Activated CD4-positive, alpha-beta T cell treated with anti-CD3 and anti-CD28 coated beads for 36 hours (primary cell): ENCODE data around the gene PI4KA. TPM values are rescaled to one million over a fixed set of nuclear protein-coding genes. Genes with fewer than 3 reads are reported as not detected.

Experiments
- ATAC-seq: fragments of 200-7000 bp; cut with Tn5 transposase; one replicate; pipeline ENCODE4 v1.10.0; 2021; ENCODE audit warnings: mild to moderate bottlenecking, moderate library complexity
- CTCF ChIA-PET: fragments of 350-600 bp; sonication (Branson Sonifier 250); formaldehyde crosslinking; loops from one replicate; lab custom pipeline; 2021; ENCODE audit warnings: antibody characterized with exemption; lab: Charles Lee
- POLR2A ChIA-PET: fragments of 350-600 bp; sonication (Branson Sonifier 250); formaldehyde crosslinking; loops from one replicate; lab custom pipeline; 2021; ENCODE audit warnings: antibody characterized with exemption, inconsistent platforms; lab: Charles Lee
- DNase-seq: peaks from one replicate; pipeline ENCODE4 v3.0.0-alpha.2; 2020
- H3K27ac Mint-ChIP-seq: one replicate; pipeline ENCODE4 v1.8.0; 2021; ENCODE audit warnings: mixed read lengths
- H3K27me3 Mint-ChIP-seq: one replicate; pipeline ENCODE4 v1.8.0; 2021; ENCODE audit warnings: mixed read lengths
- H3K36me3 Mint-ChIP-seq: one replicate; pipeline ENCODE4 v1.8.0; 2021; ENCODE audit warnings: low read depth, mixed read lengths
- H3K4me1 Mint-ChIP-seq: one replicate; pipeline ENCODE4 v1.8.0; 2021; ENCODE audit warnings: mixed read lengths
- H3K4me3 Mint-ChIP-seq: one replicate; pipeline ENCODE4 v1.8.0; 2021; ENCODE audit warnings: mild to moderate bottlenecking, moderate library complexity, mixed read lengths
- H3K9me3 Mint-ChIP-seq: one replicate; pipeline ENCODE4 v1.8.0; 2021; ENCODE audit warnings: low read depth, mixed read lengths
- intact Hi-C, 2 experiments: fragments of 100-400 bp; cut with DNase I in 1 of 2; cut with micrococcal nuclease in 1 of 2; formaldehyde crosslinking; loops; one replicate each; pipeline versions ENCODE4 v1.14.2 to v1.15.1; 2022 to 2024; cut with DNase I, micrococcal nuclease
- total RNA-seq, 2 experiments: library from RNA; stranded (reverse); gene quantifications; one replicate each; pipeline ENCODE4 v1.2.3, GENCODE V29; 2021

The PI4KA gene
- total RNA-seq, 2 experiments from 2014 or later: 52.8 TPM

DNA sequence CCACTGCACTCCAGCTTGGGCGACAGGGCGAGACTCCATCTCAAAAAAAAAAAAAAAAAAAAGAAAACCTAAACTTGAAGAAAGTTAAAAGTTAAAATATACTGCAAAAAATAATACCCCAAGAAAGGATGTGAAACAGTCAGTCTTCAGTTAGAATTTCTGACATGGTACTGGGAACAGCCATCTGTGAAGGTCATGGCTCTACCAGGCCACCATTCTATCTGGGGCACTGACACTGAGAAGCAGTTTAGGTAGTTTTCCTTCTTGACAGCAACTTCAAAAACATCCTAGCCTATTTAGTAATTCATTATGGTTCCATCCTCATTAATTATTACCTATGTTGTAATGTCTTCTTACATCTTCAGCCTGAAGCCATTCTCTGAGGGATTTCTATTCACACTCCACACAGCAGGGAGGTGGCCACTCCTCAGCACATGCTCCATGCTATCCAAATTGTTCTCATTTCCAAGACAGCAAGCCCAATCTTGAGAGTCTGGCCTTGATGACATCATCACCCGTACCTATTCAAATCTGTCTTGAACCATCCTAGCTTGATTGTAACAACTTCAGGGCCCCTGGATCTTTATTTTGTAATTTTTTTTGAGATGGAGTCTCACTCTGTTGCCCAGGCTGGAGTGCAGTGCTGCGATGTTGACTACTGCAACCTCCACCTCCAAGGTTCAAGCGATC lies 46.5 kb downstream of the PI4KA start:
- ATAC-seq: no peak
- ChIA-PET CTCF (interaction anchor here (0.6 to 1.1 kb wide), 2 partner anchors 11 to 123 kb away, joined by 3 read pairs; no protein-coding TSS in a partner anchor), POLR2A (no interaction called here)
- Mint-ChIP-seq H3K36me3 (peaks cover 38% of the 10 kb centered on the region), H3K27me3 (no peaks in the 10 kb centered on the region), H3K4me3 (no peak overlapping the region), H3K4me1 (peaks cover 12% of the 10 kb centered on the region), H3K9me3 (no peaks in the 10 kb centered on the region), H3K27ac (no peak overlapping the region)
- intact Hi-C loops: no loop called here
- no peak for DNase-seq

DNA sequence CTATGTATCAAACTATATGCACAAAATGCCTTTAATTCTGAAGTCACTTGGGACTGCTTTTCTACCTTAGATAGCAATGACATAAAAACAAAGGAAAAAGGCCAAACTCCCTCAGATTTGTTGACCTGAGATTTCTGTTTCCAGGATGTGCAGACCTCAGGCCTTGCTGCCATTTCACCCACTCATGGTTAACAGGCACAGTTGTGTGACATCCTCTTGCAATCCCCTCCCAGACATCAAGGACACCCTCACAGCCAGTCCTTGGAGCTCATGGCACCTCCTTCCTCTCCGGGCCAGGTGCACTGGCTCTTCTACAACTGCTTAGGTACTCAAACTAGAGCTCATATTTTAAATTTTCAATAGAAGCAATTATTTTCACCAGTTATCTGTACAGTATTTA lies 47.4 kb downstream of the PI4KA start:
- peak overlapping the region; percentile 49 for H3K27ac Mint-ChIP-seq
- CTCF ChIA-PET: interaction anchor here (1.1 kb wide), 1 partner anchor 27 kb away, joined by 3 read pairs; no protein-coding TSS in a partner anchor
- peaks cover 13% of the 10 kb centered on the region for H3K4me1 Mint-ChIP-seq
- POLR2A ChIA-PET: interaction anchor here (0.6 to 0.7 kb wide), 2 partner anchors 50 to 189 kb away, joined by 4 to 5 read pairs; no protein-coding TSS in a partner anchor
- ATAC-seq (peak; percentile 23), DNase-seq (no peak)
- H3K4me3 Mint-ChIP-seq: no peak overlapping the region
- H3K27me3 Mint-ChIP-seq: no peaks in the 10 kb centered on the region
- H3K36me3 Mint-ChIP-seq: peaks cover 36% of the 10 kb centered on the region
- H3K9me3 Mint-ChIP-seq: no peaks in the 10 kb centered on the region
- intact Hi-C loops: no loop called here

- H3K9me3 Mint-ChIP-seq: no peaks in the 10 kb centered on the region
- H3K4me1 Mint-ChIP-seq: peaks cover 18% of the 10 kb centered on the region
- DNase-seq (peak; percentile 61), ATAC-seq (peak; percentile 86)
- no peak overlapping the region for H3K4me3 Mint-ChIP-seq
- ChIA-PET CTCF (interaction anchor here (0.7 to 1.1 kb wide), 2 partner anchors 26 to 28 kb away, joined by 3 read pairs; no protein-coding TSS in a partner anchor), POLR2A (no interaction called here)
- intact Hi-C loops: no loop called here
- H3K36me3 Mint-ChIP-seq: peaks cover 40% of the 10 kb centered on the region
- H3K27me3 Mint-ChIP-seq: no peaks in the 10 kb centered on the region
- H3K27ac Mint-ChIP-seq: peak overlapping the region; percentile 49
Observed at GRCh38 chr22:20810645-20811044, 48.0 kb downstream of the PI4KA start.

DNA sequence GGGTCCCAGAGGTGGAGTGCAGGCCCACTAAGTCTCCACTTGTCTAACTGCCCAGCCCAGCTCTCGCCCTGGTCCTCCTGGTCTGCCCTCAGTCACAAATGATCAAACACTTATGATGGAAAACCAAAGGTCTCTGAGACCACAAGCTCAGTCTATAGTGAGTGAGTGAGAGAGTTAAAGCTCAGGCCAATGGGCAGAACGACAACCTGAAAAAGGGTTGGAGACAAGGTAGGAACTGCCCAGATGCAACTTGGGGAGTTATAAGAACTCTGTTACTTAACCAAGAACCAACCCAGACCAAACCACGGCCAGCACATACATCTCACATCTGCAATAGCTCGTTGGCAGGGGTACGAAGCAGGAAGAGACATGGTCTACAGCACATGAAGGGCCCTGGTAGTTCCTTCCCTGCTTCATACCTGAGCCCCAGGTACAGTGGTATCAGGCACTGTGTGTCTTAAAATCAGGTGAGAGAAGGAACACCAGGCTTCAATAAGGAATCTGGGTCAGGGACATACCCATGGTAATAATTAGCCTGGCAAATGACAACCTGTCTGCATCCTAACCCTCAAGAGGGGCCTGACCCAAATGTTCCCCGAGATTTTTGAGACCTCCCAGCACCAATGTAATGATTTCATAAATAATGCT lies 48.9 kb downstream of the PI4KA start:
- Mint-ChIP-seq H3K36me3 (peaks cover 42% of the 10 kb centered on the region), H3K4me3 (no peak overlapping the region), H3K4me1 (peaks cover 18% of the 10 kb centered on the region), H3K27ac (no peak overlapping the region), H3K27me3 (no peaks in the 10 kb centered on the region), H3K9me3 (no peaks in the 10 kb centered on the region)
- POLR2A ChIA-PET: interaction anchor here (0.6 kb wide), 1 partner anchor 230 kb away, joined by 3 read pairs; no protein-coding TSS in a partner anchor
- CTCF ChIA-PET: interaction anchor here (0.5 to 1.7 kb wide), 3 partner anchors 13 to 373 kb away, joined by 3 to 5 read pairs (median 3); no protein-coding TSS in a partner anchor
- no peak for ATAC-seq
- DNase-seq: no peak
- intact Hi-C loops: loop anchor here in 1 of 2 experiments (10.0 kb wide), 1 partner anchor 275 kb away; no protein-coding TSS in a partner anchor

DNA sequence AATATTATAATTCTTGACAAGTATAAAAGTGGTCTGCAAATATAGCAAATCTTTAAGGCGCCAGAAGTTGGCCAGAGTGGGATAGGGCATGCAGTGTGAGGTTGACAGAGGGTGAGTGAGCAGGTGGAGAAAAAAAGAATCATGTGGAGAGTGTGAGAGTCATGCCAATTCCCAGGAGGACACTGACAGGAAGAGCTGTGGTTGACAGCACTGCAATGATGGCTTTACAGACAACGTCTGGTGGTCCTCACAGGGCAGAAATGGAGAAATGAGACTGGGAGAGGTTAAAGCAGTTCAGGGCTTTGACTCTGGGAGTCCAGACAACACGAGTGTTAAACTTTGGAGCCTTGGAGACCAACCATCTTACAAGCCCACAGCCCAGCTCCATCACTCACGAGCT lies 49.8 kb downstream of the PI4KA start:
- no peaks in the 10 kb centered on the region for H3K27me3 Mint-ChIP-seq
- DNase-seq (no peak), ATAC-seq (no peak)
- peaks cover 18% of the 10 kb centered on the region for H3K4me1 Mint-ChIP-seq
- no peak overlapping the region for H3K4me3 Mint-ChIP-seq
- CTCF ChIA-PET: interaction anchor here (0.5 to 1.7 kb wide), 2 partner anchors 13 to 373 kb away, joined by 3 to 5 read pairs; no protein-coding TSS in a partner anchor
- no peaks in the 10 kb centered on the region for H3K9me3 Mint-ChIP-seq
- POLR2A ChIA-PET: no interaction called here
- H3K36me3 Mint-ChIP-seq: peaks cover 44% of the 10 kb centered on the region
- H3K27ac Mint-ChIP-seq: no peak overlapping the region
- intact Hi-C loops: loop anchor here in 1 of 2 experiments (10.0 kb wide), 1 partner anchor 276 kb away; no protein-coding TSS in a partner anchor

DNA sequence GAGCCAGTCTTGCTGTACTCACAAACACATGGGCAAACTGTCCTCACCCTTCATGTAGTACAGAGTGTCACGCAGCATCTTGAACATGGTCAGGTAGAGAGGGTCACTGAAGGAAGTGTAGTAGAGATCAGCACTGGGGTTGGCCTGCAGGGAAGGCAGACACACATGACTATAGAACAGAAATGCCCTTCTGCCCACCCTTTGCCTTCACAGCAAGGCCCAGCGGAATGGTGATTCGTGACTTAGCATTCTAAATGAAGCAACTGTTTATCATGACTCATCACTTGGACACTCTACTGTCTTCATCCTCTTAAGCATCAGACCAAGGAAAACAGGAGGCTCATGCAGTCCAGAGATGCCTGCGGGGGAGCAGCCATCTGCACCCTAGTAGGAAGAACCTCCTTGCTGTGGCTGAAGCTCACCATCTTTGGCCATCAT lies 51.3 kb downstream of the PI4KA start:
- Mint-ChIP-seq H3K4me1 (peaks cover 18% of the 10 kb centered on the region), H3K36me3 (peaks cover 42% of the 10 kb centered on the region)
- CTCF ChIA-PET: no interaction called here

DNA sequence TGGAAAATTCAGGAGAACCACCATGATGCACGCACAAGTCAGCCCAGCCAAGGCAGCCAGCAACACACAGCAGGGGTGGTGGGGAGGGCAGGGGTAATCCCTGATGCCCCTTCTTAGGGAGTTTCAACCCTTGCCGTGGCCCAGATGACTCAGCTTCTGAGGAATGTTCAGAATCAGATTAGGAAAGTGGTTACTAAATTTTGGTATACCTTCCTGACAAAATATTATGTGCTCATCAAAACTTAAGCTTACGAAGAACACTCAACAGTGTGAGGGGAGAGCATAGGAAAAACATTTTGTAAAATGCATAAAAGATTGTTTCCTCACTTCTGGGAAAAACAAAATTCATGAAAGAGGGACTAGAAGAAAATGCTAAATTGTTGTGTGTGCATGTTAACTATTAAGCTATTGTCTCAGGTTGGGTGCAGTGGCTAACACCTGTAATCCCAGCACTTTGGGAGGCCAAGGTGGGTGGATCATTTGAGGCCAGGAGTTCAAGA lies 52.6 kb downstream of the PI4KA start:
- intact Hi-C loops: loop anchor here in 1 of 2 experiments (10.0 kb wide), 1 partner anchor 279 kb away; no protein-coding TSS in a partner anchor
- DNase-seq: no peak
- H3K36me3 Mint-ChIP-seq: peaks cover 39% of the 10 kb centered on the region
- peak overlapping the region; percentile 28 for H3K27ac Mint-ChIP-seq
- ATAC-seq: no peak
- H3K9me3 Mint-ChIP-seq: no peaks in the 10 kb centered on the region
- H3K27me3 Mint-ChIP-seq: no peaks in the 10 kb centered on the region
- H3K4me1 Mint-ChIP-seq: peaks cover 13% of the 10 kb centered on the region
- no peak overlapping the region for H3K4me3 Mint-ChIP-seq
- CTCF ChIA-PET: interaction anchor here (0.6 to 1.5 kb wide), 2 partner anchors 9 to 10 kb away, joined by 3 to 5 read pairs; no protein-coding TSS in a partner anchor
- POLR2A ChIA-PET: no interaction called here

More for the DNA sequence above, 51.3 kb downstream of the PI4KA start:
- Mint-ChIP-seq H3K27me3 (no peaks in the 10 kb centered on the region), H3K9me3 (no peaks in the 10 kb centered on the region), H3K27ac (no peak overlapping the region), H3K4me3 (no peak overlapping the region)
- intact Hi-C loops: loop anchor here in 1 of 2 experiments (10.0 kb wide), 1 partner anchor 277 kb away; no protein-coding TSS in a partner anchor
- ATAC-seq (no peak), DNase-seq (no peak)
- POLR2A ChIA-PET: interaction anchor here (0.6 kb wide), 1 partner anchor 53 kb away, joined by 13 read pairs; no protein-coding TSS in a partner anchor

DNA sequence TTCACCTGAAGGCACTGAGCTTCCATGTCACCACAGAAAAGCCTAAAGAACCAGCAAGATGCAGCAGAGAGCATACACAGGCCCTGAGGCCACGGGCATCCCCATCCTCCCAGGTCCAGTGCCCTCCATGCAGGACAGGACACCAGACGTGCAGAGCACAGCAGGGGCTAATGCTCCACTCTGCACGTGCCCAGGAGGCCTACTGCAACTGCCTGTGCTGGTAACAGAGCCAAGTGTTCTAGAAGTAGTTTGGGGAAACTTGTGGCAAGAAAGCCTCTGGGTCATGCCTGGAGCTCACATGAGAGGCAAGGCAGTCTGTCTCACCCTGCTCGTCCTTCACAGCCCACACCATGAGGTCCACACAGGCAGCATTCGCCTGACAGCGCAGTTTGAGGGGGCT lies 54.0 kb downstream of the PI4KA start:
- intact Hi-C loops: loop anchor here in 1 of 2 experiments (10.0 kb wide), 1 partner anchor 280 kb away; no protein-coding TSS in a partner anchor
- no peak overlapping the region for H3K27ac Mint-ChIP-seq
- CTCF ChIA-PET: interaction anchor here (1.5 to 1.6 kb wide), 2 partner anchors 17 to 20 kb away, joined by 3 to 5 read pairs; no protein-coding TSS in a partner anchor
- ATAC-seq (no peak), DNase-seq (no peak)
- no peaks in the 10 kb centered on the region for H3K9me3 Mint-ChIP-seq
- H3K27me3 Mint-ChIP-seq: no peaks in the 10 kb centered on the region
- POLR2A ChIA-PET: no interaction called here
- H3K4me1 Mint-ChIP-seq: peaks cover 6% of the 10 kb centered on the region
- H3K36me3 Mint-ChIP-seq: peaks cover 41% of the 10 kb centered on the region
- H3K4me3 Mint-ChIP-seq: no peak overlapping the region

DNA sequence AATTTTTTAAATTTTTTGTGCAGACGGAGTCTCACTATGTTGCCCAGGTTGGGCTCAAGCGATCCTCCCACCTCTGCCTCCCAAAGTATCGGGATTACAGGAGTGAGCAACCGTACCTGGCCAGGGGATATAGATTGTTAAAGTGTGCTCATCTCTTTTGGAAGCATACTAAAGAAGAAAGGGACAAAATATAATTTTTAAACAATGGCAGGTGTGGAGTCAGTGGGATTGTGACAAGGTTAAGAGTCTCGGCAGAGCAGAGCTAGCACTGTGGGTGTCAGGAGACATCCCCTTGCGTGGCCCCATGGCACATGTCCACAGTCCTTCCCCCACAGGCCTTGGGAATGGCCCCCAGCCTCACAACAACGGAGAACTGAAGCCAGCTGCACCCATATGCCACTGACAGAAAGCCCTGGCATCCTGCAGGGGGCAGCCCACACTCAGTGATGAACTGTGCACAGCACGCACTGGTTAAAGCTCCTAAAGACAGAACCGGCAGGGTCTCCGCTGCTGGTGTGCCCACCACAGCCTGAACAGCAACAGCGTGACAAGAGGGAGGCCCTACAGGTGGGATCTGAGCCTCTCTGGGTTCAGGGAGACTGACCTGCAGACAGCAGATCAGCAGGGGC lies 54.8 kb downstream of the PI4KA start:
- Mint-ChIP-seq H3K4me1 (peaks cover 6% of the 10 kb centered on the region), H3K27me3 (no peaks in the 10 kb centered on the region), H3K9me3 (no peaks in the 10 kb centered on the region), H3K4me3 (no peak overlapping the region), H3K27ac (no peak overlapping the region), H3K36me3 (peaks cover 43% of the 10 kb centered on the region)
- CTCF ChIA-PET: interaction anchor here (1.5 to 1.6 kb wide), 2 partner anchors 18 to 19 kb away, joined by 3 to 5 read pairs; no protein-coding TSS in a partner anchor
- ATAC-seq (peak; percentile 53), DNase-seq (peak; percentile 72)
- intact Hi-C loops: loop anchor here in 1 of 2 experiments (10.0 kb wide), 1 partner anchor 281 kb away; no protein-coding TSS in a partner anchor
- POLR2A ChIA-PET: no interaction called here

DNA sequence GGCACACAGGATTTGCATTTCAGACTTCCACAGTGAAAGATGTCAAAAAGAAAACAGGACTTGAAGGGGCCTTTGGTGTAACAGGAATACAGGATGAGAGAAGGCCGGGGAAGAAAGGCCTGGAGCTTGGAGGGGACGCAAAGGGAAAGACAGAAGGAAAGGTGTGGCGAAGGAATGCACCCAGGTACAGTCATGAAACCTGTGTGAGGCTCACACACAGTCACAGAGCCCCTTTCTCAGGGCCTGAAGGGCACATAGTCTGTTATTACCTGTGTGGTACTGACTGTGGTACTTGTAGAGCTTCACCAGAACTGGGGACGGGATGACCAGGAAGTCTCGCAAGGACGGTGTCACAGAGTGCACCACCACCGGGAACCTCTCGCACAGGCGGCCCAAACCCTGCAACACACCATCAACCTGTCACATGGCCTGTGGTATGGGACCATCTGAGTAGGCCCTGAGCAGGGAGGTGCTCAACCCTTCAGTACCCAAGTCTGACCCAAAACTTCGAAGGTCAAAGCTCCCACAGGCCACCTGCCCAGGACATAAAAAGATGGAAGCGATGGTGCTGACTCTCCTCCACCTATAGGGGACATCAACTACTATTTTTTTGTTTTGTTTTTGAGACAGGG lies 55.6 kb downstream of the PI4KA start:
- Mint-ChIP-seq H3K27me3 (no peaks in the 10 kb centered on the region), H3K4me1 (peaks cover 6% of the 10 kb centered on the region), H3K36me3 (peaks cover 48% of the 10 kb centered on the region), H3K9me3 (no peaks in the 10 kb centered on the region), H3K27ac (no peak overlapping the region), H3K4me3 (no peak overlapping the region)
- no peak for DNase-seq
- no peak for ATAC-seq
- ChIA-PET POLR2A (no interaction called here), CTCF (interaction anchor here (1.5 kb wide), 1 partner anchor 18 kb away, joined by 3 read pairs; no protein-coding TSS in a partner anchor)
- intact Hi-C loops: loop anchor here in 1 of 2 experiments (10.0 kb wide), 1 partner anchor 282 kb away; no protein-coding TSS in a partner anchor
